Liver (tissue), 9 donors: ENCODE measurements around the gene KRT75. TPM values are rescaled to one million over a fixed set of nuclear protein-coding genes. Genes with fewer than 3 reads are reported as not detected.

Experiments used
- DNase-seq: peaks from one replicate; pipeline ENCODE4 v3.0.0-alpha.2; 2017; ENCODE audit warnings: low spot score
- H3K27ac ChIP-seq, 2 donors: one replicate each; pipeline ENCODE4 v1.7.0; 2013; ENCODE audit warnings: inconsistent platforms in 2 of 2, low read length in 2 of 2, control low read depth in 1 of 2, low read depth in 1 of 2, mild to moderate bottlenecking in 1 of 2
- H3K27me3 ChIP-seq, 4 donors: one replicate each; pipeline versions ENCODE4 v1.6.1 to v1.7.0; 2013; ENCODE audit warnings: low read length in 3 of 4, inconsistent platforms in 1 of 4, mild to moderate bottlenecking in 1 of 4, moderate library complexity in 1 of 4; ENCODE audit not compliant: control insufficient read depth in 4 of 4, insufficient read depth in 4 of 4
- H3K36me3 ChIP-seq, 4 donors: one replicate each; pipeline versions ENCODE4 v1.6.1 to v1.7.0; 2013; ENCODE audit warnings: low read length in 3 of 4, mild to moderate bottlenecking in 3 of 4, low read depth in 1 of 4, moderate library complexity in 1 of 4; ENCODE audit not compliant: control insufficient read depth in 4 of 4, insufficient read depth in 3 of 4
- H3K4me1 ChIP-seq, 4 donors: one replicate each; pipeline versions ENCODE4 v1.6.1 to v1.7.0; 2013; ENCODE audit warnings: low read length in 3 of 4, mild to moderate bottlenecking in 3 of 4, moderate library complexity in 1 of 4; ENCODE audit not compliant: control insufficient read depth in 4 of 4, insufficient read depth in 4 of 4
- H3K4me3 ChIP-seq, 3 donors: one replicate each; pipeline versions ENCODE4 v1.6.1 to v1.7.0; 2013; ENCODE audit warnings: low read length in 3 of 3, control low read depth in 1 of 3, low read depth in 1 of 3, mild to moderate bottlenecking in 1 of 3
- H3K9ac ChIP-seq, 2 donors: one replicate each; pipeline ENCODE4 v1.7.0; 2013; ENCODE audit warnings: low read length in 2 of 2, mild to moderate bottlenecking in 2 of 2, moderate library complexity in 2 of 2, control low read depth in 1 of 2, low read depth in 1 of 2
- H3K9me3 ChIP-seq, 4 donors: one replicate each; pipeline versions ENCODE4 v1.6.1 to v1.7.0; 2013; ENCODE audit warnings: low read length in 3 of 4; ENCODE audit not compliant: control insufficient read depth in 4 of 4
- EGR1 ChIP-seq, 2 donors: IDR thresholded peaks; 2 replicates each; pipeline ENCODE4 v1.6.1; 2016 to 2018; ENCODE audit warnings: antibody characterized with exemption in 2 of 2, low read depth in 2 of 2
- FOXA1 ChIP-seq: IDR thresholded peaks from 2 replicates; pipeline ENCODE4 v1.6.1; 2016; ENCODE audit warnings: antibody characterized with exemption
- FOXA2 ChIP-seq: IDR thresholded peaks from 2 replicates; pipeline ENCODE4 v1.6.1; 2016; ENCODE audit warnings: antibody characterized with exemption
- GABPA ChIP-seq, 2 donors: IDR thresholded peaks in 1 of 2; conservative IDR thresholded peaks in 1 of 2; 2 replicates each; pipeline ENCODE4 v1.6.1; 2016; ENCODE audit warnings: antibody characterized with exemption in 2 of 2, mild to moderate bottlenecking in 1 of 2, moderate library complexity in 1 of 2
- HNF4G ChIP-seq: IDR thresholded peaks from 2 replicates; pipeline ENCODE4 v1.6.1; 2016; ENCODE audit warnings: antibody characterized with exemption
- JUND ChIP-seq, 2 donors: IDR thresholded peaks; 2 replicates each; pipeline ENCODE4 v1.6.1; 2016; ENCODE audit warnings: antibody characterized with exemption in 2 of 2
- NR2F2 ChIP-seq: IDR thresholded peaks from 2 replicates; pipeline ENCODE4 v1.6.1; 2016; ENCODE audit warnings: antibody characterized with exemption
- RAD21 ChIP-seq, 2 donors: IDR thresholded peaks; 2 replicates each; pipeline ENCODE4 v1.6.1; 2016; ENCODE audit warnings: antibody characterized with exemption in 2 of 2, mild to moderate bottlenecking in 2 of 2
- RXRA ChIP-seq, 2 donors: IDR thresholded peaks; 2 replicates each; pipeline ENCODE4 v1.6.1; 2017 to 2018; ENCODE audit warnings: antibody characterized with exemption in 2 of 2, mild to moderate bottlenecking in 1 of 2
- SP1 ChIP-seq: IDR thresholded peaks from 2 replicates; pipeline ENCODE4 v1.6.1; 2018; ENCODE audit warnings: antibody characterized with exemption, mild to moderate bottlenecking
- YY1 ChIP-seq: IDR thresholded peaks from 2 replicates; pipeline ENCODE4 v1.6.1; 2016; ENCODE audit warnings: antibody characterized with exemption, mild to moderate bottlenecking
- WGBS: extraction: QIAGEN DNeasy Blood & Tissue Kit; methylation state at CpG from one replicate; pipeline ENCODE4 v1.1.7; 2013; 5-methylcytosine and 5-hydroxymethylcytosine counted together
- polyA plus RNA-seq, 2 donors: library from polyadenylated mRNA; stranded (reverse) in 1 of 2; unstranded in 1 of 2; fragments of 200-250 nt in 1 of 2; fragments of >200 nt in 1 of 2; fragmentation: Nextera tagmentation in 1 of 2; extraction: Ambion mirVana in 1 of 2; gene quantifications; one replicate each; pipeline versions ENCODE4 v1.2.1 to v1.2.3, GENCODE V29; 2013 to 2015
- total RNA-seq, 2 donors: library from RNA; depleted of rRNA; stranded (reverse); fragments of >200 nt; gene quantifications; one replicate each; pipeline ENCODE4 v1.2.3, GENCODE V29; 2014
- TF ChIP-seq, protein P1 (sequence below): IDR thresholded peaks from 2 replicates; pipeline ENCODE4 v1.6.1; 2016; ENCODE audit warnings: antibody characterized with exemption
- TF ChIP-seq, protein P2 (sequence below): IDR thresholded peaks from 2 replicates; pipeline ENCODE4 v1.6.1; 2016; ENCODE audit warnings: antibody characterized with exemption, mild to moderate bottlenecking
- TF ChIP-seq, protein P3 (sequence below): fragments of 150-350 bp; IDR thresholded peaks from 2 replicates; pipeline ENCODE4 v1.5.1; 2017; ENCODE audit warnings: improper control_type of control experiment, low read depth, low read length; ENCODE audit not compliant: missing input control
- TF ChIP-seq, protein P4 (sequence below): IDR thresholded peaks from 2 replicates; pipeline ENCODE4 v1.6.1; 2016; ENCODE audit warnings: antibody characterized with exemption
- TF ChIP-seq, protein P5 (sequence below): IDR thresholded peaks from 2 replicates; pipeline ENCODE4 v1.6.1; 2016; ENCODE audit warnings: antibody characterized with exemption
- donor health status: healthy.
- donor health status: healthy.
- donor health status: healthy.
- donor health status: healthy.
- donor health status: healthy.

Gene KRT75
- total and polyA plus RNA-seq, 4 donors: not detected

DNA sequence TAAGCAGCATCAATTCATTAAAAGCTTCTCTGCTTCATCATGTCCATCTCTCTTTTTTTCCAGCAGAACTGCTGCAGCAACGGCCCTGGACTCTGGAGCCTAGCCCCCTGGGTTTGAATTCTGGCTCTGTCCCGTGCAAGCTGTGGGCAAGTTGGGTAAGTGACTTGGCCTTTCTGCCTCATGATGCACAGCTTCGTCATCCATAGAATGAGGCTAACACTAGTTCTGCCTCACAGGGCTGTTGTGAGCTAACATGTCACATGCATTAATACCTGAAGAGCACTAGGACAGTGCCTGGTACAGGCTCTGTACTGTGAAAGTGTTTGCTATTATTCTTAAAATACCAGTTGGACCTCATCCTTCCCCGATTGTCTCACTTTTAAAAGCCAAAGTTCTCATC is 32.2 kb downstream of the KRT75 start:
- 88% methylated on average over 4 of the region's 4 CpGs for WGBS
- no peak overlapping the region for H3K9ac ChIP-seq
- TF ChIP-seq RXRA (IDR thresholded peaks at IDR 0.05) (no peak), YY1 (no peak), SP1 (no peak), GABPA (IDR thresholded peaks at IDR 0.05 in 1 of 2, conservative IDR thresholded peaks at IDR 0.05 in 1 of 2) (no peak), FOXA1 (no peak), FOXA2 (no peak), JUND (IDR thresholded peaks at IDR 0.05) (no peak), NR2F2 (no peak)
- TF ChIP-seq, protein P1, sequence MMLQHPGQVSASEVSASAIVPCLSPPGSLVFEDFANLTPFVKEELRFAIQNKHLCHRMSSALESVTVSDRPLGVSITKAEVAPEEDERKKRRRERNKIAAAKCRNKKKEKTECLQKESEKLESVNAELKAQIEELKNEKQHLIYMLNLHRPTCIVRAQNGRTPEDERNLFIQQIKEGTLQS: no peak
- TF ChIP-seq, protein P2, sequence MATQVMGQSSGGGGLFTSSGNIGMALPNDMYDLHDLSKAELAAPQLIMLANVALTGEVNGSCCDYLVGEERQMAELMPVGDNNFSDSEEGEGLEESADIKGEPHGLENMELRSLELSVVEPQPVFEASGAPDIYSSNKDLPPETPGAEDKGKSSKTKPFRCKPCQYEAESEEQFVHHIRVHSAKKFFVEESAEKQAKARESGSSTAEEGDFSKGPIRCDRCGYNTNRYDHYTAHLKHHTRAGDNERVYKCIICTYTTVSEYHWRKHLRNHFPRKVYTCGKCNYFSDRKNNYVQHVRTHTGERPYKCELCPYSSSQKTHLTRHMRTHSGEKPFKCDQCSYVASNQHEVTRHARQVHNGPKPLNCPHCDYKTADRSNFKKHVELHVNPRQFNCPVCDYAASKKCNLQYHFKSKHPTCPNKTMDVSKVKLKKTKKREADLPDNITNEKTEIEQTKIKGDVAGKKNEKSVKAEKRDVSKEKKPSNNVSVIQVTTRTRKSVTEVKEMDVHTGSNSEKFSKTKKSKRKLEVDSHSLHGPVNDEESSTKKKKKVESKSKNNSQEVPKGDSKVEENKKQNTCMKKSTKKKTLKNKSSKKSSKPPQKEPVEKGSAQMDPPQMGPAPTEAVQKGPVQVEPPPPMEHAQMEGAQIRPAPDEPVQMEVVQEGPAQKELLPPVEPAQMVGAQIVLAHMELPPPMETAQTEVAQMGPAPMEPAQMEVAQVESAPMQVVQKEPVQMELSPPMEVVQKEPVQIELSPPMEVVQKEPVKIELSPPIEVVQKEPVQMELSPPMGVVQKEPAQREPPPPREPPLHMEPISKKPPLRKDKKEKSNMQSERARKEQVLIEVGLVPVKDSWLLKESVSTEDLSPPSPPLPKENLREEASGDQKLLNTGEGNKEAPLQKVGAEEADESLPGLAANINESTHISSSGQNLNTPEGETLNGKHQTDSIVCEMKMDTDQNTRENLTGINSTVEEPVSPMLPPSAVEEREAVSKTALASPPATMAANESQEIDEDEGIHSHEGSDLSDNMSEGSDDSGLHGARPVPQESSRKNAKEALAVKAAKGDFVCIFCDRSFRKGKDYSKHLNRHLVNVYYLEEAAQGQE: no peak
- TF ChIP-seq, protein P3, sequence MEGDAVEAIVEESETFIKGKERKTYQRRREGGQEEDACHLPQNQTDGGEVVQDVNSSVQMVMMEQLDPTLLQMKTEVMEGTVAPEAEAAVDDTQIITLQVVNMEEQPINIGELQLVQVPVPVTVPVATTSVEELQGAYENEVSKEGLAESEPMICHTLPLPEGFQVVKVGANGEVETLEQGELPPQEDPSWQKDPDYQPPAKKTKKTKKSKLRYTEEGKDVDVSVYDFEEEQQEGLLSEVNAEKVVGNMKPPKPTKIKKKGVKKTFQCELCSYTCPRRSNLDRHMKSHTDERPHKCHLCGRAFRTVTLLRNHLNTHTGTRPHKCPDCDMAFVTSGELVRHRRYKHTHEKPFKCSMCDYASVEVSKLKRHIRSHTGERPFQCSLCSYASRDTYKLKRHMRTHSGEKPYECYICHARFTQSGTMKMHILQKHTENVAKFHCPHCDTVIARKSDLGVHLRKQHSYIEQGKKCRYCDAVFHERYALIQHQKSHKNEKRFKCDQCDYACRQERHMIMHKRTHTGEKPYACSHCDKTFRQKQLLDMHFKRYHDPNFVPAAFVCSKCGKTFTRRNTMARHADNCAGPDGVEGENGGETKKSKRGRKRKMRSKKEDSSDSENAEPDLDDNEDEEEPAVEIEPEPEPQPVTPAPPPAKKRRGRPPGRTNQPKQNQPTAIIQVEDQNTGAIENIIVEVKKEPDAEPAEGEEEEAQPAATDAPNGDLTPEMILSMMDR: no peak
- TF ChIP-seq, protein P4, sequence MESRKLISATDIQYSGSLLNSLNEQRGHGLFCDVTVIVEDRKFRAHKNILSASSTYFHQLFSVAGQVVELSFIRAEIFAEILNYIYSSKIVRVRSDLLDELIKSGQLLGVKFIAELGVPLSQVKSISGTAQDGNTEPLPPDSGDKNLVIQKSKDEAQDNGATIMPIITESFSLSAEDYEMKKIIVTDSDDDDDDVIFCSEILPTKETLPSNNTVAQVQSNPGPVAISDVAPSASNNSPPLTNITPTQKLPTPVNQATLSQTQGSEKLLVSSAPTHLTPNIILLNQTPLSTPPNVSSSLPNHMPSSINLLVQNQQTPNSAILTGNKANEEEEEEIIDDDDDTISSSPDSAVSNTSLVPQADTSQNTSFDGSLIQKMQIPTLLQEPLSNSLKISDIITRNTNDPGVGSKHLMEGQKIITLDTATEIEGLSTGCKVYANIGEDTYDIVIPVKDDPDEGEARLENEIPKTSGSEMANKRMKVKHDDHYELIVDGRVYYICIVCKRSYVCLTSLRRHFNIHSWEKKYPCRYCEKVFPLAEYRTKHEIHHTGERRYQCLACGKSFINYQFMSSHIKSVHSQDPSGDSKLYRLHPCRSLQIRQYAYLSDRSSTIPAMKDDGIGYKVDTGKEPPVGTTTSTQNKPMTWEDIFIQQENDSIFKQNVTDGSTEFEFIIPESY: no peak
- TF ChIP-seq, protein P5, sequence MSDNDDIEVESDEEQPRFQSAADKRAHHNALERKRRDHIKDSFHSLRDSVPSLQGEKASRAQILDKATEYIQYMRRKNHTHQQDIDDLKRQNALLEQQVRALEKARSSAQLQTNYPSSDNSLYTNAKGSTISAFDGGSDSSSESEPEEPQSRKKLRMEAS: no peak
- no peaks in the 10 kb centered on the region for H3K27me3 ChIP-seq
- no peaks in the 10 kb centered on the region for H3K4me1 ChIP-seq
- no peak overlapping the region for H3K4me3 ChIP-seq
- H3K36me3 ChIP-seq: no peaks in the 10 kb centered on the region
- H3K27ac ChIP-seq: no peak overlapping the region
- H3K9me3 ChIP-seq: no peaks in the 10 kb centered on the region
- DNase-seq: no peak

DNA sequence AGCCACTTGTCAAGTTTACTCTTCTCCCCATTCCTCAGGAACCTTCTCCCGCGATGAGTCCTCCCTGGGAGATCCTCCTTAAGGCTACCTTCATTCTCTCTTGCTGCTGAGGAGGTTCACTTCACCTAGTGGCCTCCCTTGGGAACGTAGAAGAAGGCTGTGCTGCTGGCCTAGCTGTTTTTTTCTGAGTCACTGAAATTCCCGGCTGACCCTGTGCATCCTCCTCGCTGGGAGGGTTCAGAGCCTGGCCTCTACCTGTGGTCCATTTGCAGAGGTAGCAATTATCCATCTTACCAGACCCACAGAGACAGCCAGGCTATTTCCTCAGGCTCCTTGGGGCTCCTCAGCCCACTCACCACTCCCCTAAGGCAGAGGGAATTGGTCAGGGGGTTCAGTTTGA is 32.6 kb downstream of the KRT75 start:
- no peaks in the 10 kb centered on the region for H3K4me1 ChIP-seq
- H3K4me3 ChIP-seq: no peak overlapping the region
- no peaks in the 10 kb centered on the region for H3K36me3 ChIP-seq
- H3K27ac ChIP-seq: no peak overlapping the region
- no peak for DNase-seq
- WGBS: 90% methylated on average over 5 of the region's 5 CpGs
- TF ChIP-seq, protein P2: no peak
- no peak for TF ChIP-seq HNF4G
- TF ChIP-seq RAD21 (IDR thresholded peaks at IDR 0.05): no peak
- TF ChIP-seq SP1: no peak
- TF ChIP-seq EGR1 (IDR thresholded peaks at IDR 0.05; ENCODE audit: low read depth in 2 of 2): no peak
- no peaks in the 10 kb centered on the region for H3K9me3 ChIP-seq
- H3K27me3 ChIP-seq: no peaks in the 10 kb centered on the region
- H3K9ac ChIP-seq: no peak overlapping the region
